Activated CD8-positive, alpha-beta memory T cell treated with anti-CD3 and anti-CD28 coated beads, Interleukin-2, amount 50 U/mL, for 1 hour (primary cell): ENCODE data around the gene VGLL3.
"Not testable (repeated sequence)": the region's sequence is repeated elsewhere in the genome, so short reads cannot be mapped to it uniquely, and the experiment has no call there.

ENCODE experiments used
- DNase-seq: peaks from one replicate; pipeline ENCODE4 v3.0.0-alpha.2; 2020; ENCODE audit errors: extremely low read depth

Gene VGLL3

GRCh38 chr3:86989611-86990010 lies 1.3 kb downstream of the VGLL3 start:
- no peak for DNase-seq

- no peak for DNase-seq
Measured at GRCh38 chr3:86989006-86989405, 1.9 kb downstream of the VGLL3 start.

- no peak for DNase-seq
Measured at GRCh38 chr3:86988235-86988634, 2.7 kb downstream of the VGLL3 start.

- no peak for DNase-seq
Measured at GRCh38 chr3:86987421-86987715, 3.6 kb downstream of the VGLL3 start.

GRCh38 chr3:86986671-86987420 lies 4.1 kb downstream of the VGLL3 start:
- DNase-seq = no peak

- DNase-seq = no peak
Measured at GRCh38 chr3:86985181-86985826, 5.6 kb downstream of the VGLL3 start.

- DNase-seq = no peak
Measured at GRCh38 chr3:86984271-86984670, 6.7 kb downstream of the VGLL3 start.

- DNase-seq = no peak
Measured at GRCh38 chr3:86982883-86983282, 8.1 kb downstream of the VGLL3 start.

- DNase-seq = no peak
Measured at GRCh38 chr3:86978111-86978551, 12.8 kb downstream of the VGLL3 start.

GRCh38 chr3:86976219-86976618 lies 14.7 kb downstream of the VGLL3 start:
- DNase-seq = no peak

- not testable (repeated sequence) for DNase-seq
Measured at GRCh38 chr3:86974177-86974576, 16.8 kb downstream of the VGLL3 start.

GRCh38 chr3:86973440-86973839 lies 17.5 kb downstream of the VGLL3 start:
- DNase-seq = no peak

GRCh38 chr3:86969500-86970189 lies 21.3 kb downstream of the VGLL3 start:
- no peak for DNase-seq

- DNase-seq = no peak
Measured at GRCh38 chr3:86968244-86968932, 22.6 kb downstream of the VGLL3 start.

- DNase-seq = no peak
Measured at GRCh38 chr3:86967062-86967461, 23.9 kb downstream of the VGLL3 start.

- no peak for DNase-seq
Measured at GRCh38 chr3:86965166-86965565, 25.8 kb downstream of the VGLL3 start.

- no peak for DNase-seq
Measured at GRCh38 chr3:86963611-86964010, 27.3 kb downstream of the VGLL3 start.

- no peak for DNase-seq
Measured at GRCh38 chr3:86961297-86961696, 29.7 kb downstream of the VGLL3 start.

GRCh38 chr3:86960550-86960949 lies 30.4 kb downstream of the VGLL3 start:
- DNase-seq = no peak

GRCh38 chr3:86958534-86958933 lies 32.4 kb downstream of the VGLL3 start:
- no peak for DNase-seq

- no peak for DNase-seq
Measured at GRCh38 chr3:86954747-86955146, 36.2 kb downstream of the VGLL3 start.

GRCh38 chr3:86954226-86954625 lies 36.7 kb downstream of the VGLL3 start:
- DNase-seq = no peak
